Measurements from ENCODE around the gene TRIM2. TPM values are rescaled to one million over a fixed set of nuclear protein-coding genes. Genes with fewer than 3 reads are reported as not detected.
A peak's percentile ranks its signal among the peaks of the same experiment; 100 is the strongest.

Gene TRIM2
- total RNA-seq, 1 donor from 2014 or later = 50.1 TPM

GRCh38 chr4:153383131-153383530, 178.9 kb downstream of the TRIM2 start:
- peak overlapping the region; percentile 63 for H3K27ac Mint-ChIP-seq
- H3K9me3 Mint-ChIP-seq = no peaks in the 10 kb centered on the region
- no peaks in the 10 kb centered on the region for H3K36me3 Mint-ChIP-seq
- no peak for TF ChIP-seq CTCF (IDR thresholded peaks at IDR 0.05; ENCODE audit: unreplicated experiment)
- H3K4me3 Mint-ChIP-seq = no peak overlapping the region
- H3K4me1 Mint-ChIP-seq = peaks cover 3% of the 10 kb centered on the region
- no peak for DNase-seq (ENCODE audit: low spot score in 2 of 2, unreplicated experiment in 2 of 2)
- H3K27me3 Mint-ChIP-seq (ENCODE audit: low read depth) = no peaks in the 10 kb centered on the region

- DNase-seq (ENCODE audit: low spot score in 2 of 2, unreplicated experiment in 2 of 2) = no peak
- Mint-ChIP-seq H3K4me3 (no peak overlapping the region), H3K27me3 (ENCODE audit: low read depth) (no peaks in the 10 kb centered on the region), H3K36me3 (no peaks in the 10 kb centered on the region), H3K9me3 (no peaks in the 10 kb centered on the region), H3K4me1 (peaks cover 3% of the 10 kb centered on the region), H3K27ac (no peak overlapping the region)
- no peak for TF ChIP-seq CTCF (IDR thresholded peaks at IDR 0.05; ENCODE audit: unreplicated experiment)
These were observed 179.9 kb downstream of the TRIM2 start for GRCh38 chr4:153384160-153384559.

GRCh38 chr4:153385784-153386183, 181.5 kb downstream of the TRIM2 start:
- no peaks in the 10 kb centered on the region for H3K27me3 Mint-ChIP-seq (ENCODE audit: low read depth)
- no peaks in the 10 kb centered on the region for H3K9me3 Mint-ChIP-seq

GRCh38 chr4:153387981-153388380, 183.7 kb downstream of the TRIM2 start:
- TF ChIP-seq CTCF (IDR thresholded peaks at IDR 0.05; ENCODE audit: unreplicated experiment) = no peak
- H3K27me3 Mint-ChIP-seq (ENCODE audit: low read depth) = no peaks in the 10 kb centered on the region

More at GRCh38 chr4:153385784-153386183, 181.5 kb downstream of the TRIM2 start:
- H3K4me3 Mint-ChIP-seq = no peak overlapping the region
- H3K27ac Mint-ChIP-seq = no peak overlapping the region
- H3K4me1 Mint-ChIP-seq = peaks cover 3% of the 10 kb centered on the region
- no peaks in the 10 kb centered on the region for H3K36me3 Mint-ChIP-seq
- no peak for TF ChIP-seq CTCF (IDR thresholded peaks at IDR 0.05; ENCODE audit: unreplicated experiment)
- no peak for DNase-seq (ENCODE audit: low spot score in 2 of 2, unreplicated experiment in 2 of 2)

More at GRCh38 chr4:153387981-153388380, 183.7 kb downstream of the TRIM2 start:
- DNase-seq (ENCODE audit: low spot score in 2 of 2, unreplicated experiment in 2 of 2) = no peak
- Mint-ChIP-seq H3K9me3 (no peaks in the 10 kb centered on the region), H3K4me3 (no peak overlapping the region), H3K27ac (peak overlapping the region; percentile 64), H3K36me3 (no peaks in the 10 kb centered on the region), H3K4me1 (peaks cover 1% of the 10 kb centered on the region)

Other genes with a start within 250 kb of the TRIM2 start
- gene MND1, start 140.2 kb downstream of the TRIM2 start, total RNA-seq = 7.5 to 9.1 TPM (median 7.7 TPM) in 3 replicates

Measured in mesothelial cell of epicardium (in vitro differentiated cells).